GM13977 (cell line): ENCODE data around the gene HSPA2.

Experiments
- DNase-seq: peaks from one replicate; pipeline ENCODE4 v3.0.0; 2012; ENCODE audit warnings: low spot score
- CTCF ChIP-seq: IDR thresholded peaks from 2 replicates; pipeline ENCODE4 v1.5.1; 2012; ENCODE audit warnings: mild to moderate bottlenecking, control low read depth; ENCODE audit not compliant: insufficient read depth; ENCODE audit errors: extremely low read depth, missing control alignments
- in situ Hi-C: fragments of 300-500 bp; cut with MboI; formaldehyde crosslinking; loops from one replicate; pipeline ENCODE4 v1.12.0; 2022; ENCODE audit warnings: low sequenced_read_pairs, low pct_unique_long_range_greater_than_20kb, mixed read lengths, inconsistent platforms; ENCODE audit not compliant: unreplicated experiment

HSPA2 gene

DNA sequence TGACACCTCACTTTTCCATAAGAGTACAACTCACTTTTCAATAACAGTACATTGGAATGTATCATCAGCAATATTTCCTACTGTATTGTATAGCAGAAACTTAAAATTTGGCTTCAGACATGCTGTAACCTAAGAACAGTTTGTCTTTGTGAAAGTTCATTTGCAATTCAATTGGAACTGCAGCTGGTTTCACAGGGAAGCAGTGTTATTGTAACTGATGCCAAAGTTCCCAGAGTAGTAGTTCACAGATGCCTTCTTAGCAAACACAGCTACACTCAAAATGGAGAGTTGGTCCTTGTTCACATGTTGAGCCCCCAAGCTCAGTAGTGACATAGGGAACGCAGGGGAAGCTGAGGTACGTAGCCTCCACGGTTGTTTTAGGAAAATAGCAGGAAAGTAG lies 32.6 kb downstream of the HSPA2 start:
- DNase-seq, result no peak
- TF ChIP-seq CTCF, result no peak
- in situ Hi-C loops, result no loop called here

- DNase-seq, result no peak
- in situ Hi-C loops, result no loop called here
- no peak for TF ChIP-seq CTCF
Observed at GRCh38 chr14:64574371-64575107, 34.0 kb downstream of the HSPA2 start.

- in situ Hi-C loops, result no loop called here
- DNase-seq, result no peak
- TF ChIP-seq CTCF, result no peak
Observed at GRCh38 chr14:64577211-64577610, 36.7 kb downstream of the HSPA2 start.

GRCh38 chr14:64580467-64580866 lies 39.9 kb downstream of the HSPA2 start:
- TF ChIP-seq CTCF, result no peak
- DNase-seq, result no peak
- in situ Hi-C loops, result no loop called here

- in situ Hi-C loops, result no loop called here
- no peak for DNase-seq
- TF ChIP-seq CTCF, result no peak
Observed at GRCh38 chr14:64581363-64581762, 40.8 kb downstream of the HSPA2 start.

GRCh38 chr14:64581817-64582216 lies 41.3 kb downstream of the HSPA2 start:
- in situ Hi-C loops, result no loop called here
- no peak for TF ChIP-seq CTCF
- DNase-seq, result no peak
